Endothelial cell of umbilical vein (primary cell): ENCODE data around the gene TMEM14A.

ENCODE experiments used
- EZH2 ChIP-seq: IDR thresholded peaks from 2 replicates; pipeline ENCODE4 v1.6.1; 2012; ENCODE audit warnings: borderline replicate concordance, low read depth, mild to moderate bottlenecking, moderate library complexity, low read length, inconsistent platforms; ENCODE audit not compliant: severe bottlenecking
- JUN ChIP-seq: IDR thresholded peaks from 2 replicates; pipeline ENCODE4 v1.6.1; 2011; ENCODE audit warnings: borderline replicate concordance, low read depth; ENCODE audit not compliant: insufficient read length, insufficient read depth
- POLR2A ChIP-seq: IDR thresholded peaks from 2 replicates; pipeline ENCODE4 v1.6.1; 2012; ENCODE audit warnings: low read depth, mild to moderate bottlenecking, control low read depth, low read length
- TF ChIP-seq, protein P1 (sequence below), 2 donors: IDR thresholded peaks; 1 replicate in 1 of 2; 2 replicates in 1 of 2; pipeline ENCODE4 v1.5.1; 2011; ENCODE audit warnings: low read length in 2 of 2, mild to moderate bottlenecking in 2 of 2, moderate library complexity in 2 of 2, control low read depth in 1 of 2, inconsistent platforms in 1 of 2, low read depth in 1 of 2; ENCODE audit not compliant: insufficient read depth in 1 of 2; ENCODE audit errors: extremely low read depth in 1 of 2
- TF ChIP-seq, protein P2 (sequence below): IDR thresholded peaks from 2 replicates; pipeline ENCODE4 v1.6.1; 2011; ENCODE audit not compliant: insufficient read depth, insufficient read length

DNA sequence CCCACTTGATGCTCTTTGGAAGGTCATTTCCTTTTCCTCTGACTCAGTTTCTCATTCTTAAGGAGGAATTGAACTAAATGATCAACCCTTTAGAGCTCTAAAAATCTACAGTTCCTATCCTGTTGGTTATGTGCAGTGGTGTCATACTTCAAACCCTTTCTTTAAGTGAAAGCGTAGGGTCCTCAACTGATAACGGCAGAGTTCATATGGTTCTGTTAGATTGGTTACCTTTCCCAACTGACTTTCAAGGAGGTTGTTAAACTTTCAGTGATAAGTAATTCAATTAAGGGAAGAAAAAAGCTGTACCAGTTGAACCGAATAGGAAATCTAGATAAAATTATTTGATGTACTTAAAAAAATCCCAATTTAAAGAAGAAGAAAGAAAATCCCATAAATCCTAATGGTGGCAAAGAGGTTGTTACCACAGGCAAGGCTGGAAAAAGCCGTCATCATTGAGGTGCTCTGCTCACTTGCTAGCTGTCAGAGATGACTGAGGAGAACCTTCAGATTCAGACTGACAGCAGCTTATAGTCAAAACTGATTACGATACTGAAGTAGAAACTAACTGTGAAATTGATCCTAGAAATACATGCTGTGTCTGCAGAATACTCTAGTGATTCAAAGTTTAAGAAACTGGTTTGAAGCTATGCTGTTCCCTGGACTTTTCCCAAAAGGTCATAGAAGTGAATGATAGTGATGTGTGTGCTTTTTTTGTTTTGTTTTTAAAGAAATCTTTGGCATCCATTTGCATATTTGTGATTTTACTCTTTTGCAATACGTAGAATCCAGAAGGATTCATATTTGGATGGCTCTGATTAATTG is 16.2 kb downstream of the TMEM14A start:
- TF ChIP-seq POLR2A = no peak
- TF ChIP-seq, protein P1, sequence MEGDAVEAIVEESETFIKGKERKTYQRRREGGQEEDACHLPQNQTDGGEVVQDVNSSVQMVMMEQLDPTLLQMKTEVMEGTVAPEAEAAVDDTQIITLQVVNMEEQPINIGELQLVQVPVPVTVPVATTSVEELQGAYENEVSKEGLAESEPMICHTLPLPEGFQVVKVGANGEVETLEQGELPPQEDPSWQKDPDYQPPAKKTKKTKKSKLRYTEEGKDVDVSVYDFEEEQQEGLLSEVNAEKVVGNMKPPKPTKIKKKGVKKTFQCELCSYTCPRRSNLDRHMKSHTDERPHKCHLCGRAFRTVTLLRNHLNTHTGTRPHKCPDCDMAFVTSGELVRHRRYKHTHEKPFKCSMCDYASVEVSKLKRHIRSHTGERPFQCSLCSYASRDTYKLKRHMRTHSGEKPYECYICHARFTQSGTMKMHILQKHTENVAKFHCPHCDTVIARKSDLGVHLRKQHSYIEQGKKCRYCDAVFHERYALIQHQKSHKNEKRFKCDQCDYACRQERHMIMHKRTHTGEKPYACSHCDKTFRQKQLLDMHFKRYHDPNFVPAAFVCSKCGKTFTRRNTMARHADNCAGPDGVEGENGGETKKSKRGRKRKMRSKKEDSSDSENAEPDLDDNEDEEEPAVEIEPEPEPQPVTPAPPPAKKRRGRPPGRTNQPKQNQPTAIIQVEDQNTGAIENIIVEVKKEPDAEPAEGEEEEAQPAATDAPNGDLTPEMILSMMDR (IDR thresholded peaks at IDR 0.05; ENCODE audit: extremely low read depth in 1 of 2, insufficient read depth in 1 of 2, low read depth in 1 of 2, low read length in 2 of 2) = no peak
- TF ChIP-seq EZH2 = no peak
- TF ChIP-seq, protein P2, sequence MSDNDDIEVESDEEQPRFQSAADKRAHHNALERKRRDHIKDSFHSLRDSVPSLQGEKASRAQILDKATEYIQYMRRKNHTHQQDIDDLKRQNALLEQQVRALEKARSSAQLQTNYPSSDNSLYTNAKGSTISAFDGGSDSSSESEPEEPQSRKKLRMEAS = no peak
- TF ChIP-seq JUN = no peak
